Activated T-cell treated with anti-CD3 and anti-CD28 coated beads, Interleukin-2, amount 50 U/mL, for 72 hours (primary cell): ENCODE measurements around the gene STX8. TPM values are rescaled to one million over a fixed set of nuclear protein-coding genes. Genes with fewer than 3 reads are reported as not detected.

ENCODE experiments used
- ATAC-seq, 2 donors: fragments of 150-1000 bp; cut with Tn5 transposase; replicated peaks in 1 of 2; 2 replicates each; pipeline ENCODE4 v1.10.0; 2021; ENCODE audit warnings: moderate library complexity in 2 of 2, mild to moderate bottlenecking in 1 of 2
- DNase-seq, 2 donors: peaks; one replicate each; pipeline ENCODE4 v3.0.0; 2021 to 2022; ENCODE audit warnings: mixed read lengths in 1 of 2
- H3K27ac Mint-ChIP-seq: one replicate; pipeline ENCODE4 v1.8.0; 2022; ENCODE audit warnings: mild to moderate bottlenecking, moderate library complexity, mixed read lengths
- H3K27me3 Mint-ChIP-seq: one replicate; pipeline ENCODE4 v1.8.0; 2022; ENCODE audit warnings: low read depth, mixed read lengths
- H3K36me3 Mint-ChIP-seq, 2 donors: one replicate each; pipeline ENCODE4 v1.8.0; 2022; ENCODE audit warnings: mixed read lengths in 2 of 2, mild to moderate bottlenecking in 1 of 2; ENCODE audit not compliant: insufficient read depth in 2 of 2
- H3K4me1 Mint-ChIP-seq: one replicate; pipeline ENCODE4 v1.8.0; 2022; ENCODE audit warnings: low read depth, mixed read lengths
- H3K4me3 Mint-ChIP-seq, 2 donors: one replicate each; pipeline ENCODE4 v1.8.0; 2022; ENCODE audit warnings: mild to moderate bottlenecking in 2 of 2, mixed read lengths in 2 of 2, moderate library complexity in 2 of 2
- H3K9me3 Mint-ChIP-seq, 2 donors: one replicate each; pipeline ENCODE4 v1.8.0; 2022; ENCODE audit warnings: mixed read lengths in 2 of 2
- total RNA-seq, 2 donors: library from RNA; stranded (reverse); gene quantifications; one replicate each; pipeline ENCODE4 v1.2.3, GENCODE V29; 2022

The STX8 gene
- total RNA-seq, 2 donors from 2014 or later, result 53.8 to 61.3 TPM

- Mint-ChIP-seq H3K4me3 (no peak overlapping the region), H3K27me3 (peaks cover 6% of the 10 kb centered on the region), H3K4me1 (no peaks in the 10 kb centered on the region), H3K36me3 (peaks cover 12 to 18% of the 10 kb centered on the region in 2 donors), H3K27ac (no peak overlapping the region), H3K9me3 (peaks cover 8 to 11% of the 10 kb centered on the region in 2 donors)
- no peak for DNase-seq
- ATAC-seq, result no peak
Observed at GRCh38 chr17:9215465-9215864, 360.2 kb downstream of the STX8 start.

GRCh38 chr17:9213303-9213640, 362.3 kb downstream of the STX8 start:
- Mint-ChIP-seq H3K27me3 (peaks cover 6% of the 10 kb centered on the region), H3K4me3 (no peak overlapping the region), H3K27ac (no peak overlapping the region), H3K9me3 (peaks cover 8 to 11% of the 10 kb centered on the region in 2 donors), H3K36me3 (peaks cover 12 to 18% of the 10 kb centered on the region in 2 donors), H3K4me1 (no peaks in the 10 kb centered on the region)
- no peak for DNase-seq
- no peak for ATAC-seq

GRCh38 chr17:9212376-9213302, 363.0 kb downstream of the STX8 start:
- Mint-ChIP-seq H3K27ac (no peak overlapping the region), H3K36me3 (peaks cover 12 to 18% of the 10 kb centered on the region in 2 donors), H3K4me1 (no peaks in the 10 kb centered on the region), H3K27me3 (peaks cover 6% of the 10 kb centered on the region), H3K4me3 (no peak overlapping the region), H3K9me3 (peaks cover 8 to 11% of the 10 kb centered on the region in 2 donors)
- no peak for ATAC-seq
- DNase-seq, result no peak

DNA sequence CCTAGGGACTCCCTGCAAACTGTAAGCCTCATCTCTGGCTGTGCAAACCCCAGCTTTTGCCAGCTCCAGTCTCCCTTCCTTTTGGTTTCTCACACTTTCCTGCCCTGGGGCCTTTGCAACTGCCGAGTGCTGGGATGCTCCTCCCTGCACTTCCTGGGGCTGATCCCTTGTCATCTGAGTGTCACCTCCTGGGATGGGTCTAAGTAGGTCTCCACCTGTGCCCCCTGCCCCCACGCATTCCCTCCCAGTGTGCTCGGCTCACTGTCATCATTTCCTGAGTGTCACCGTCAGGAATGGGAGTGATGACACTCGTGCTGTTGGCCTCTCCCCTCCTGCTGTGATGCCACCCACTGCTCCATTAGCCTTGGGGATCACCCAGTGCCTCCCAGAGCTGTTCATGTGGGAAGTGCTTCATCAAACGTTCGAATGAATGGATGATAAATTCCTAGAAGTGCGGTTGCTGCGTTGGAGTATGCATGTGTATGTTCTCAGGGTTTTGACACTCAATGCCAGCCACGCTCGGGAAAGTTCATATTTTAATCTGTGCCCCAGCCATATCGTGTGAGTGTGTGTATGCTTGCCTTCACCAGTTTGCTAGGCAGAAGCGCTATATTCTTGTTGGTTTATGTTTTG, 364.4 kb downstream of the STX8 start:
- H3K9me3 Mint-ChIP-seq, result peaks cover 4 to 7% of the 10 kb centered on the region in 2 donors
- peaks cover 5 to 12% of the 10 kb centered on the region in 2 donors for H3K36me3 Mint-ChIP-seq
- no peak for DNase-seq
- no peak overlapping the region for H3K4me3 Mint-ChIP-seq
- ATAC-seq, result no peak
- peaks cover 3% of the 10 kb centered on the region for H3K27me3 Mint-ChIP-seq
- H3K27ac Mint-ChIP-seq, result no peak overlapping the region
- no peaks in the 10 kb centered on the region for H3K4me1 Mint-ChIP-seq

- DNase-seq, result no peak
- ATAC-seq, result no peak
- no peaks in the 10 kb centered on the region for H3K4me1 Mint-ChIP-seq
- no peak overlapping the region for H3K27ac Mint-ChIP-seq
- H3K27me3 Mint-ChIP-seq, result no peaks in the 10 kb centered on the region
- H3K9me3 Mint-ChIP-seq, result peaks cover 0 to 1% of the 10 kb centered on the region in 2 donors
- H3K4me3 Mint-ChIP-seq, result no peak overlapping the region
- H3K36me3 Mint-ChIP-seq, result no peaks in the 10 kb centered on the region
Observed at GRCh38 chr17:9209781-9210370, 365.7 kb downstream of the STX8 start.

DNA sequence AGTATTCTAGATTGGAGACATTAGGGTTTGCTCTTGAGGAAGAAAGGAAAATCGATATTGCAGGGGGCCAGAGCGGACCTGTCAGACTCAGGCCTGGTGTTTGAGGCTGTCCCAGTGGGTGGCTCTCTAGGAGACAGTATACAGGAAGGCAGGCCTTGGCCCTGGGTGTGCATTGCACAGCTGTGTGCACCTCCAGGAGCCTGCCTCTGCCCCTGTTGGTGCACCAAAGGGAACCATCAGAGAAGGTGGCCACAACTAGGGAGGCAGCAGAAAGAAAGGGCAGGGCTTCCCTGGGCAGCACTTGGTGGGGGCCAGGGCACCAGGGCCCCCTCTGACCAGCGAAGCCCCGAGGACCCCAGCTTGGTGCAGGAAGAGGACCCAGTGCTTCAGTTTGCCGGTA, 366.3 kb downstream of the STX8 start:
- DNase-seq, result no peak
- no peaks in the 10 kb centered on the region for H3K27me3 Mint-ChIP-seq
- no peak for ATAC-seq
- H3K4me3 Mint-ChIP-seq, result no peak overlapping the region
- H3K9me3 Mint-ChIP-seq, result no peaks in the 10 kb centered on the region
- H3K4me1 Mint-ChIP-seq, result no peaks in the 10 kb centered on the region
- H3K27ac Mint-ChIP-seq, result no peak overlapping the region
- H3K36me3 Mint-ChIP-seq, result no peaks in the 10 kb centered on the region

- Mint-ChIP-seq H3K9me3 (no peaks in the 10 kb centered on the region), H3K4me1 (peaks cover 3% of the 10 kb centered on the region), H3K27ac (no peak overlapping the region), H3K4me3 (no peak overlapping the region), H3K27me3 (no peaks in the 10 kb centered on the region), H3K36me3 (no peaks in the 10 kb centered on the region)
- DNase-seq (no peak), ATAC-seq (no peak)
Observed at GRCh38 chr17:9208381-9209105, 367.1 kb downstream of the STX8 start.

- no peak overlapping the region for H3K27ac Mint-ChIP-seq
- H3K27me3 Mint-ChIP-seq, result peaks cover 6% of the 10 kb centered on the region
- no peak overlapping the region for H3K4me3 Mint-ChIP-seq
- H3K9me3 Mint-ChIP-seq, result no peaks in the 10 kb centered on the region
- no peaks in the 10 kb centered on the region for H3K36me3 Mint-ChIP-seq
- peaks cover 9% of the 10 kb centered on the region for H3K4me1 Mint-ChIP-seq
- ATAC-seq (no peak), DNase-seq (no peak)
Observed at GRCh38 chr17:9206741-9207332, 368.8 kb downstream of the STX8 start.

- H3K4me1 Mint-ChIP-seq, result peaks cover 9% of the 10 kb centered on the region
- H3K36me3 Mint-ChIP-seq, result no peaks in the 10 kb centered on the region
- DNase-seq, result no peak
- ATAC-seq, result no peak
- peaks cover 9% of the 10 kb centered on the region for H3K27me3 Mint-ChIP-seq
- H3K4me3 Mint-ChIP-seq, result no peak overlapping the region
- no peak overlapping the region for H3K27ac Mint-ChIP-seq
- H3K9me3 Mint-ChIP-seq, result no peaks in the 10 kb centered on the region
Observed at GRCh38 chr17:9206410-9206703, 369.3 kb downstream of the STX8 start.

DNA sequence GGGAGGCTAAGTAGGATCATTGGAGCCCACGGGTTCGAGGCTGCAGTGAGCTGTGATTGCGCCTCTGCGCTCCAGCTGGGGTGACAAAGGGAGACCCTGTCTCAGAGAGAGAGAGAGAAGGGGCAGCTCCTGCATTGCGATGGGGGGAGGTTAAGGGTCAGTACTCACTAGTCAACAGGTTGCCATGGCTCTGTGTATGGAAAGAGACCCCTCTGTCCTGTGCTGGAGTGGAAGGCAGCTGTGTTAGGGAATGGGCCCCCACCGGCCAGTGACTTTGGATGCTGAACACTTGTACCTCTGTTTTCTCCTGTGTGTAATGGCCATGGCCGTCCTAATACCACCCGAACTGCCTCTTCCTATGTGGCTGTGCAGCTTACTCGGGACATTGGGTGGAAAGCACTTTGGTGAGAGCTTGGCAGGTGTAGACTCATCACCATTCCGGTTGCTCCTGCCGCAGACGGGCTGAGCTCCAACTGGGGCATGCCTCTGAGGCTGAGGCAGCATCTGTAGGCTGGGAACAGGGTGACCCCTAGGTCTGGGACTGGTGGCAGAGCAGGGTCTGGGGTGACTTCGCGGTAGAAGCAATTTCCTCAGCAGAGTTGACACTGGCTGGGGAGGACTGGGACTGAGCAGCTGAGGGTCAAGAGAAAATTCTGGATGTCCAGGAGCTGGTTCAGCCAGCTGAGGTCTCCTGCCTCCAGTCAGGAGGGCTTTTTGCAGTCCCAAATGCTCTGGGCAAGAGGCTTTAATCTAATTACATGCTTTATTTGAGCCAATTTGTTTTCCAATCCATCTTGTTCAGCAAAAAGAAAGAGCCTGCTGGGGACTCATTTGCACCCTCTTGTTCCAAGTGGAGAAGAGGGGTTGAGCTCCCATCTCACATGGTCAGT, 369.9 kb downstream of the STX8 start:
- Mint-ChIP-seq H3K27ac (no peak overlapping the region), H3K36me3 (no peaks in the 10 kb centered on the region), H3K9me3 (no peaks in the 10 kb centered on the region), H3K27me3 (peaks cover 15% of the 10 kb centered on the region), H3K4me3 (no peak overlapping the region), H3K4me1 (peaks cover 9% of the 10 kb centered on the region)
- ATAC-seq (no peak), DNase-seq (no peak)

DNA sequence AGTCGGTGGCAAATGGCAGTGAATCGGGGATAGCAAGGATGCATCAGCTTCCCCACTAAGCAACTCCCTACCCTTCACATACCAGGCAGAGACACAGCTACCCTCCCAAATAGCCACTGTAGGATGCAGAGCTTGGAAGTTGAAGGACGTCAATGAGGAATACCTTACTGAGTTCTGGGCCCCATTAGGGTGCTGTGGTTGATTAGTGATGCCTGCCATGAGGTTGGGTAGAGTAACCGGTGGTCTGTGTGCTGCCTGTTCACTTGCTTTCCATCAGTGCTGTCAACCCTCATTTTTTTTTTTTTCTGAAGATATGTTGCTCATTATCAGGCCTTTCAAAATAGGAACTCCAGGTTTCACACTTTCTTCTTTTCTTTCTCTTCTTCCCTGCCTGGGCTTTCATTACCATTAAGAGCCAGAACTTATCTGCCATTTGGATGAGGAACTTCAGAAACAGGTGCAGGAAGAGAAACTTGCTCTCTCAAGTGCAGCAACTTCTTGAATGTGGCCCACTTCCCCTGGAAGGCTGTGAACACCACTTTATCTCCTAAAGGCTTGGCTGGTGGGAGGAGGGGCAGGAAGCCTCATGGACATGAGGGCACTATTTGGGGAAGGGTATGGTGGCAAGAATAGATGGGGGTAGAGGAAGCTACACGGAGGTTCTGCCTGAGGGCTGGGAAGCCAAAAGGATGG, 370.8 kb downstream of the STX8 start:
- peaks cover 15% of the 10 kb centered on the region for H3K27me3 Mint-ChIP-seq
- DNase-seq (no peak), ATAC-seq (no peak)
- peaks cover 9% of the 10 kb centered on the region for H3K4me1 Mint-ChIP-seq
- no peaks in the 10 kb centered on the region for H3K36me3 Mint-ChIP-seq
- no peaks in the 10 kb centered on the region for H3K9me3 Mint-ChIP-seq
- no peak overlapping the region for H3K4me3 Mint-ChIP-seq
- no peak overlapping the region for H3K27ac Mint-ChIP-seq
